ENCODE results near the gene NDUFB3. TPM values are rescaled to one million over a fixed set of nuclear protein-coding genes. Genes with fewer than 3 reads are reported as not detected.
"Not testable (repeated sequence)": the region's sequence is repeated elsewhere in the genome, so short reads cannot be mapped to it uniquely, and the experiment has no call there.

NDUFB3 gene
- 73.9 and 92.0 TPM in 2 replicates for total RNA-seq

- peak; percentile 83 for DNase-seq (ENCODE audit: extremely low read depth, low read depth, low spot score)
Observed at GRCh38 chr2:201071479-201072200, at the start of gene NDUFB3, which contains the start of gene HYCC2. NDUFB3 (plus strand) TSS chr2:201072001; CDS start chr2:201078883, 6,882 bp downstream. HYCC2 (minus strand) TSS chr2:201071671; CDS start chr2:201024009, 47,662 bp downstream.

GRCh38 chr2:201024518-201024917 is 47.3 kb upstream of the NDUFB3 start:
- no peak for DNase-seq (ENCODE audit: extremely low read depth, low read depth, low spot score)

GRCh38 chr2:201034355-201034754 is 37.4 kb upstream of the NDUFB3 start:
- not testable (repeated sequence) for DNase-seq (ENCODE audit: extremely low read depth, low read depth, low spot score)

GRCh38 chr2:201038361-201038760 is 33.4 kb upstream of the NDUFB3 start:
- not testable (repeated sequence) for DNase-seq (ENCODE audit: extremely low read depth, low read depth, low spot score)

GRCh38 chr2:201038855-201039254 is 32.9 kb upstream of the NDUFB3 start:
- DNase-seq (ENCODE audit: extremely low read depth, low read depth, low spot score): no peak

GRCh38 chr2:201040867-201041628 is 30.8 kb upstream of the NDUFB3 start:
- no peak for DNase-seq (ENCODE audit: extremely low read depth, low read depth, low spot score)

GRCh38 chr2:201042451-201042850 is 29.4 kb upstream of the NDUFB3 start:
- not testable (repeated sequence) for DNase-seq (ENCODE audit: extremely low read depth, low read depth, low spot score)

- not testable (repeated sequence) for DNase-seq (ENCODE audit: extremely low read depth, low read depth, low spot score)
Observed at GRCh38 chr2:201043050-201043449, 28.8 kb upstream of the NDUFB3 start.

GRCh38 chr2:201046881-201047280 is 24.9 kb upstream of the NDUFB3 start:
- no peak for DNase-seq (ENCODE audit: extremely low read depth, low read depth, low spot score)

- no peak for DNase-seq (ENCODE audit: extremely low read depth, low read depth, low spot score)
Observed at GRCh38 chr2:201049455-201049854, 22.3 kb upstream of the NDUFB3 start.

GRCh38 chr2:201057087-201057521 is 14.7 kb upstream of the NDUFB3 start:
- DNase-seq (ENCODE audit: extremely low read depth, low read depth, low spot score): no peak

GRCh38 chr2:201057715-201058248 is 14.0 kb upstream of the NDUFB3 start:
- DNase-seq (ENCODE audit: extremely low read depth, low read depth, low spot score): no peak

- DNase-seq (ENCODE audit: extremely low read depth, low read depth, low spot score): no peak
Observed at GRCh38 chr2:201058914-201059313, 12.9 kb upstream of the NDUFB3 start.

GRCh38 chr2:201059961-201060755 is 11.6 kb upstream of the NDUFB3 start:
- no peak for DNase-seq (ENCODE audit: extremely low read depth, low read depth, low spot score)

GRCh38 chr2:201063516-201063915 is 8.3 kb upstream of the NDUFB3 start:
- not testable (repeated sequence) for DNase-seq (ENCODE audit: extremely low read depth, low read depth, low spot score)

GRCh38 chr2:201064797-201065329 is 6.9 kb upstream of the NDUFB3 start:
- DNase-seq (ENCODE audit: extremely low read depth, low read depth, low spot score): no peak

GRCh38 chr2:201070948-201071478 is 788 bp upstream of the NDUFB3 start:
- DNase-seq (ENCODE audit: extremely low read depth, low read depth, low spot score): no peak

- DNase-seq (ENCODE audit: extremely low read depth, low read depth, low spot score): no peak
Observed at GRCh38 chr2:201072201-201072530, 365 bp downstream of the NDUFB3 start.

- DNase-seq (ENCODE audit: extremely low read depth, low read depth, low spot score): no peak
Observed at GRCh38 chr2:201073071-201073470, 1.3 kb downstream of the NDUFB3 start.

GRCh38 chr2:201074996-201075395 is 3.2 kb downstream of the NDUFB3 start:
- no peak for DNase-seq (ENCODE audit: extremely low read depth, low read depth, low spot score)

Measured in glomerular endothelial cell (primary cell).